OCI-LY7 (cell line): Measurements from ENCODE around the gene FADD. TPM values are rescaled to one million over a fixed set of nuclear protein-coding genes. Genes with fewer than 3 reads are reported as not detected.

ENCODE experiments used
- BruUV-seq: library from RNA; stranded (reverse); fragments of 400-500 nt; replicated peaks from 2 replicates; lab custom pipeline; 2021; lab: Mats Ljungman, UMichigan
- CTCF ChIA-PET: fragments of 300-600 bp; sonication (Branson Sonifier 250); formaldehyde crosslinking; loops from one replicate; lab custom pipeline; 2022; ENCODE audit warnings: antibody characterized with exemption; ENCODE audit not compliant: unreplicated experiment; lab: Charles Lee
- POLR2A ChIA-PET: fragments of 300-600 bp; sonication (Branson Sonifier 250); formaldehyde crosslinking; loops from one replicate; lab custom pipeline; 2022; ENCODE audit warnings: antibody characterized with exemption; lab: Charles Lee
- DNase-seq: peaks from one replicate; pipeline ENCODE4 v3.0.0-alpha.2; 2015; ENCODE audit warnings: low spot score
- H2AFZ ChIP-seq: fragments of 200-600 bp; sonication (generic), shearing (Covaris generic); 2 replicates; pipeline ENCODE4 v1.6.1; 2014; ENCODE audit warnings: mild to moderate bottlenecking, antibody characterized with exemption, low read length, moderate library complexity
- H3K27ac ChIP-seq: fragments of 200-600 bp; sonication (generic); 2 replicates; pipeline ENCODE4 v1.5.1; 2014; ENCODE audit warnings: mixed run types, low read depth, mild to moderate bottlenecking, moderate library complexity, low read length, inconsistent platforms; ENCODE audit not compliant: poor library complexity, severe bottlenecking
- H3K36me3 ChIP-seq: fragments of 200-600 bp; sonication (generic); 2 replicates; pipeline ENCODE4 v1.6.1; 2014; ENCODE audit warnings: mild to moderate bottlenecking, antibody characterized with exemption, low read length, moderate library complexity, mixed read lengths; ENCODE audit not compliant: insufficient read depth
- H3K4me1 ChIP-seq: fragments of 200-600 bp; sonication (generic); 2 replicates; pipeline ENCODE4 v1.5.1; 2014; ENCODE audit warnings: mild to moderate bottlenecking, low read length; ENCODE audit not compliant: insufficient read depth, poor library complexity, severe bottlenecking
- H3K4me2 ChIP-seq: fragments of 200-600 bp; sonication (generic); 2 replicates; pipeline ENCODE4 v1.6.1; 2014; ENCODE audit warnings: mild to moderate bottlenecking, low read length
- H3K4me3 ChIP-seq: fragments of 200-600 bp; sonication (generic); 2 replicates; pipeline ENCODE4 v1.5.1; 2014; ENCODE audit warnings: mild to moderate bottlenecking, low read depth, low read length; ENCODE audit not compliant: poor library complexity, severe bottlenecking
- H3K79me2 ChIP-seq: fragments of 200-600 bp; sonication (generic); 2 replicates; pipeline ENCODE4 v1.6.1; 2016; ENCODE audit warnings: low read depth, mild to moderate bottlenecking, low read length, moderate library complexity, mixed read lengths; ENCODE audit not compliant: insufficient read depth
- H3K9me2 ChIP-seq: fragments of 200-600 bp; sonication (generic); 2 replicates; pipeline ENCODE4 v1.6.1; 2016; ENCODE audit warnings: mild to moderate bottlenecking, low read length, mixed read lengths; ENCODE audit not compliant: insufficient read depth
- H3K9me3 ChIP-seq: fragments of 200-600 bp; sonication (generic); 2 replicates; pipeline ENCODE4 v1.6.1; 2014; ENCODE audit warnings: mild to moderate bottlenecking, mixed run types, low read length, mixed read lengths
- H4K20me1 ChIP-seq: fragments of 200-600 bp; sonication (generic); 2 replicates; pipeline ENCODE4 v1.6.1; 2014; ENCODE audit warnings: mild to moderate bottlenecking, antibody characterized with exemption, low read length, moderate library complexity, mixed read lengths; ENCODE audit not compliant: insufficient read depth
- EZH2phosphoT487 ChIP-seq: fragments of 200-600 bp; sonication (generic); IDR thresholded peaks from 2 replicates; pipeline ENCODE4 v1.6.1; 2018; ENCODE audit warnings: low read depth, borderline replicate concordance, mild to moderate bottlenecking, mixed run types, antibody characterized with exemption, low read length, moderate library complexity, mixed read lengths
- intact Hi-C: fragments of 100-400 bp; cut with micrococcal nuclease; formaldehyde crosslinking; loops from one replicate; pipeline ENCODE4 v1.10.0; 2022; ENCODE audit not compliant: unreplicated experiment
- total RNA-seq, 2 experiments: library from RNA; depleted of rRNA in 1 of 2; stranded (reverse); fragments of >200 nt in 1 of 2; shearing (Covaris generic) in 1 of 2; gene quantifications; 2 replicates each; pipeline ENCODE4 v1.2.3, GENCODE V29; 2014 to 2022
- TF ChIP-seq, protein P1 (sequence below): fragments of 200-600 bp; sonication (generic); conservative IDR thresholded peaks from 2 replicates; pipeline ENCODE4 v1.5.1; 2014; ENCODE audit warnings: mild to moderate bottlenecking, antibody characterized with exemption, low read length, moderate library complexity, mixed read lengths

Gene FADD
- total RNA-seq, 2 experiments from 2014 or later: 32.9 to 34.1 TPM

DNA sequence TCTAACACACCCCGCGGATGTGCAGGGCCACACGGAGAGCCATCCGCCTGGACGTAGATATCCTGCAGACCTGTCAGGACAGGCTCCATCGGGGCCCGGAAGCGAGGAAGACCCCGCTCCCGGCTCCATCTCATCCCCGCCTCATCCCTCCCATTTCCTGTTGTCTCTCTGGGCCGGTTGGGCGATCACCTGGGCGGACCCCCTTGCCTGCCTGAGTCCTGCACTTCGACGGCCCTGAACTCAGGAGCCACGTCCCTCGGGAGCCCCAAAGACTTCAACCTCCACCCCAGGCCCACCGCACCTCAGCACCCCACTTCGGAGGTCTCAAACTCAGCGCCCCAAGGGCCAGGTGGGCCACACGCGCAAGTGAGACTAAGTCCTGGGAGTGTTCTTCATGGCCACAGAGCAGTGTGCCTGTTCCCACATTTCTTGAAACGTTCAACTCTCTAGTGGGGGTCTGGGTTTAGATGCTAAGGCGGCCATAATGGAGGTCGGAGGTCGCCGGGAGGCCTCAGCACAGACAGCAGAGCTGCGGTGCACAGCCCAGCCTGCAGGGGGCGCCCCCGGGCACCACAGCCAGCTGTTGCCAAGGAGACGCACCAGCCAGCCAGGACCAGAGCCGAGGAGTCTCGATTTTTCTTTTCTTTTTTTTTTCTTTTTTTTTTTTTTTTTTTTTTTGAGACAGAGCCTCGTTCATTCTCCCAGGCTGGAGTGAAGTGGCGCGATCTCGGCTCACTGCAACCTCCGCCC lies 26.0 kb upstream of the FADD start:
- no TSS peak for BruUV-seq
- intact Hi-C loops: no loop called here
- no peaks in the 10 kb centered on the region for H4K20me1 ChIP-seq
- ChIA-PET POLR2A (interaction anchor here (0.7 kb wide), 1 partner anchor 158 kb away, joined by 4 read pairs; no protein-coding TSS in a partner anchor), CTCF (no interaction called here)
- H3K4me2 ChIP-seq: no peak overlapping the region
- TF ChIP-seq EZH2phosphoT487: no peak
- TF ChIP-seq, protein P1, sequence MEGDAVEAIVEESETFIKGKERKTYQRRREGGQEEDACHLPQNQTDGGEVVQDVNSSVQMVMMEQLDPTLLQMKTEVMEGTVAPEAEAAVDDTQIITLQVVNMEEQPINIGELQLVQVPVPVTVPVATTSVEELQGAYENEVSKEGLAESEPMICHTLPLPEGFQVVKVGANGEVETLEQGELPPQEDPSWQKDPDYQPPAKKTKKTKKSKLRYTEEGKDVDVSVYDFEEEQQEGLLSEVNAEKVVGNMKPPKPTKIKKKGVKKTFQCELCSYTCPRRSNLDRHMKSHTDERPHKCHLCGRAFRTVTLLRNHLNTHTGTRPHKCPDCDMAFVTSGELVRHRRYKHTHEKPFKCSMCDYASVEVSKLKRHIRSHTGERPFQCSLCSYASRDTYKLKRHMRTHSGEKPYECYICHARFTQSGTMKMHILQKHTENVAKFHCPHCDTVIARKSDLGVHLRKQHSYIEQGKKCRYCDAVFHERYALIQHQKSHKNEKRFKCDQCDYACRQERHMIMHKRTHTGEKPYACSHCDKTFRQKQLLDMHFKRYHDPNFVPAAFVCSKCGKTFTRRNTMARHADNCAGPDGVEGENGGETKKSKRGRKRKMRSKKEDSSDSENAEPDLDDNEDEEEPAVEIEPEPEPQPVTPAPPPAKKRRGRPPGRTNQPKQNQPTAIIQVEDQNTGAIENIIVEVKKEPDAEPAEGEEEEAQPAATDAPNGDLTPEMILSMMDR: peak; percentile 68
- no peaks in the 10 kb centered on the region for H3K9me2 ChIP-seq
- H3K4me1 ChIP-seq: no peaks in the 10 kb centered on the region
- H3K9me3 ChIP-seq: no peaks in the 10 kb centered on the region
- H3K79me2 ChIP-seq: no peaks in the 10 kb centered on the region
- H3K36me3 ChIP-seq: no peaks in the 10 kb centered on the region
- peak; percentile 41 for DNase-seq
- H3K27ac ChIP-seq: no peak overlapping the region
- no peak overlapping the region for H2AFZ ChIP-seq
- no peak overlapping the region for H3K4me3 ChIP-seq

DNA sequence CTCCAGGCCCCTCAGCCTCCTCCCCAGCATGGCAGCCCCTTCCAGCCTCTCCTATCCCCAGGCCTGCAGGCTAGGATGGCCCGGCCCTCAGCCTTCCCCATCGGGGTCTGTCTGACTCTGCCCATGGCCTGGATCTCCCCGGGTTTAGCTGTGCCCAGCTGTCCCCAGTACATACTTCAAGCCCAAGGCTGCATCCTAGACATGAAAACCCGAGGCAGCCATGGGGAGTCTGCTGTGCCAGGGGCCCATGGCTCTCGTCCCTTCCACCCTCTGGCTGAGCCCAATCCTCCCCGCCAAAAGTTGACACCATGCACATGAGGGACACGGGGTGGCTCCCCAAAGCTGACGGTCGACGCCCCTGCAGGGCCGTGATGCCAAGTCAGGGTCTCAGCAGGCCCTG lies 22.2 kb upstream of the FADD start:
- ChIA-PET POLR2A (no interaction called here), CTCF (no interaction called here)
- H3K9me3 ChIP-seq: no peaks in the 10 kb centered on the region
- intact Hi-C loops: no loop called here
- TF ChIP-seq, protein P1: no peak
- TF ChIP-seq EZH2phosphoT487: no peak
- no peaks in the 10 kb centered on the region for H3K9me2 ChIP-seq
- no peaks in the 10 kb centered on the region for H3K79me2 ChIP-seq
- no peaks in the 10 kb centered on the region for H4K20me1 ChIP-seq
- H3K36me3 ChIP-seq: no peaks in the 10 kb centered on the region
- H3K4me1 ChIP-seq: no peaks in the 10 kb centered on the region
- DNase-seq: no peak
- no peak overlapping the region for H3K4me3 ChIP-seq
- BruUV-seq: no TSS peak
- no peak overlapping the region for H2AFZ ChIP-seq
- no peak overlapping the region for H3K27ac ChIP-seq
- no peak overlapping the region for H3K4me2 ChIP-seq

DNA sequence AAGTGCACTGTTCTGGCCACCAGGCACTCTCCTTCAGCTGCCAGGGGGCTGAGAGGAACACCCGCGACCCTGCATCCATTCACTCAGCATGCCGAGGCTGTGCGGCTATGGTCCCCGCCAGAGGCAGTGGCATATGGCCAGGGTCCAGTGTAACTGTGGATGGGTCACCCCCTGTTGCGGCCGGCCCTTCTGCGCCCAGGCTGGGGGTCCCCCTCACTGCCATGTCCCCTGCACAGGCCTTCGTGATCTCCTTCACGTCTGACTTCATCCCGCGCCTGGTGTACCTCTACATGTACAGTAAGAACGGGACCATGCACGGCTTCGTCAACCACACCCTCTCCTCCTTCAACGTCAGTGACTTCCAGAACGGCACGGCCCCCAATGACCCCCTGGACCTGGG lies 20.8 kb upstream of the FADD start:
- POLR2A ChIA-PET: no interaction called here
- H3K4me2 ChIP-seq: no peak overlapping the region
- H4K20me1 ChIP-seq: no peaks in the 10 kb centered on the region
- BruUV-seq: no TSS peak
- H3K9me2 ChIP-seq: no peaks in the 10 kb centered on the region
- no peaks in the 10 kb centered on the region for H3K36me3 ChIP-seq
- DNase-seq: no peak
- H3K4me1 ChIP-seq: no peaks in the 10 kb centered on the region
- no peak overlapping the region for H3K27ac ChIP-seq
- intact Hi-C loops: no loop called here
- no peak overlapping the region for H3K4me3 ChIP-seq
- TF ChIP-seq, protein P1: no peak
- TF ChIP-seq EZH2phosphoT487: no peak
- H3K9me3 ChIP-seq: no peaks in the 10 kb centered on the region
- no peaks in the 10 kb centered on the region for H3K79me2 ChIP-seq
- CTCF ChIA-PET: no interaction called here
- no peak overlapping the region for H2AFZ ChIP-seq
